Measurements from ENCODE around the gene MRRF. TPM values are rescaled to one million over a fixed set of nuclear protein-coding genes. Genes with fewer than 3 reads are reported as not detected.

Gene MRRF
- total and polyA plus RNA-seq, 3 donors from 2014 or later, result 45.5 to 63.4 (median 54.1) TPM

- Histone ChIP-seq H3K27ac (no peak overlapping the region), H3K4me1 (no peaks in the 10 kb centered on the region), H3K4me3 (no peak overlapping the region), H3K36me3 (ENCODE audit: low read depth, missing control alignments) (no peaks in the 10 kb centered on the region), H3K9me3 (no peaks in the 10 kb centered on the region), H3K27me3 (no peaks in the 10 kb centered on the region)
- DNase-seq, result no peak
- no peak for TF ChIP-seq CTCF (IDR thresholded peaks at IDR 0.05)
- no peak for TF ChIP-seq POLR2A (IDR thresholded peaks at IDR 0.05)
- intact Hi-C loops (cut with DNase I; ENCODE audit: low total_unique reads), result no loop called here
- 71 to 82% methylated on average over 4 to 5 of the region's 5 CpGs for WGBS, 2 donors
Measured at GRCh38 chr9:122339579-122339978, 74.9 kb downstream of the MRRF start.

DNA sequence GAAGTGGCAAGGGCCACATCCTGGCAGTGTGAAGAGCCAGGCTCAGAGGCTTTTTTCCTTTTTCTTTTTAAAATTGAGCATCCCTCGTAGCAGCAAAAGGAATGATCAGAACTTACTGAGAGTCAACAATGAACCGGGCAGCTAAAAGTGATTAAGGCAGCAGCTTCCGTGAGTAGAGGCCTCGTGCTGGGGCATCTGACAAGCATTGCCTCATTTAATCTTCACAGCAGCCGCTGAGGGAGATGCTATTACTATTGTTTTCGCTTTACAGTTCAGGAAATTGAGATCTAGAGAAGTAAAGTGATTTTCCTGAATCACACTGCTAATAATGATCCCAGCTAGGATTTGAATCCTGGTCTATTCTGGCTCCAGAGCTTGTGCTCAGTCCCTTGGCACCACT, 75.5 kb downstream of the MRRF start:
- Histone ChIP-seq H3K4me1 (no peaks in the 10 kb centered on the region), H3K9me3 (no peaks in the 10 kb centered on the region), H3K4me3 (no peak overlapping the region), H3K27ac (no peak overlapping the region), H3K27me3 (no peaks in the 10 kb centered on the region), H3K36me3 (ENCODE audit: low read depth, missing control alignments) (no peaks in the 10 kb centered on the region)
- intact Hi-C loops (cut with DNase I; ENCODE audit: low total_unique reads), result no loop called here
- TF ChIP-seq CTCF (IDR thresholded peaks at IDR 0.05), result no peak
- no peak for TF ChIP-seq POLR2A (IDR thresholded peaks at IDR 0.05)
- 77% methylated on average over 6 of the region's 6 CpGs for WGBS, 2 donors
- no peak for DNase-seq

GRCh38 chr9:122342323-122343050, 77.8 kb downstream of the MRRF start:
- peaks cover 4% of the 10 kb centered on the region for H3K4me1 ChIP-seq
- no peaks in the 10 kb centered on the region for H3K9me3 ChIP-seq
- TF ChIP-seq CTCF (IDR thresholded peaks at IDR 0.05) (no peak), POLR2A (IDR thresholded peaks at IDR 0.05) (no peak)
- no peaks in the 10 kb centered on the region for H3K27me3 ChIP-seq
- DNase-seq, result no peak
- no peak overlapping the region for H3K4me3 ChIP-seq
- intact Hi-C loops (cut with DNase I; ENCODE audit: low total_unique reads), result no loop called here
- 73 to 82% methylated on average over 12 to 15 of the region's 15 CpGs for WGBS, 2 donors
- no peak overlapping the region for H3K27ac ChIP-seq
- H3K36me3 ChIP-seq (ENCODE audit: low read depth, missing control alignments), result no peaks in the 10 kb centered on the region

DNA sequence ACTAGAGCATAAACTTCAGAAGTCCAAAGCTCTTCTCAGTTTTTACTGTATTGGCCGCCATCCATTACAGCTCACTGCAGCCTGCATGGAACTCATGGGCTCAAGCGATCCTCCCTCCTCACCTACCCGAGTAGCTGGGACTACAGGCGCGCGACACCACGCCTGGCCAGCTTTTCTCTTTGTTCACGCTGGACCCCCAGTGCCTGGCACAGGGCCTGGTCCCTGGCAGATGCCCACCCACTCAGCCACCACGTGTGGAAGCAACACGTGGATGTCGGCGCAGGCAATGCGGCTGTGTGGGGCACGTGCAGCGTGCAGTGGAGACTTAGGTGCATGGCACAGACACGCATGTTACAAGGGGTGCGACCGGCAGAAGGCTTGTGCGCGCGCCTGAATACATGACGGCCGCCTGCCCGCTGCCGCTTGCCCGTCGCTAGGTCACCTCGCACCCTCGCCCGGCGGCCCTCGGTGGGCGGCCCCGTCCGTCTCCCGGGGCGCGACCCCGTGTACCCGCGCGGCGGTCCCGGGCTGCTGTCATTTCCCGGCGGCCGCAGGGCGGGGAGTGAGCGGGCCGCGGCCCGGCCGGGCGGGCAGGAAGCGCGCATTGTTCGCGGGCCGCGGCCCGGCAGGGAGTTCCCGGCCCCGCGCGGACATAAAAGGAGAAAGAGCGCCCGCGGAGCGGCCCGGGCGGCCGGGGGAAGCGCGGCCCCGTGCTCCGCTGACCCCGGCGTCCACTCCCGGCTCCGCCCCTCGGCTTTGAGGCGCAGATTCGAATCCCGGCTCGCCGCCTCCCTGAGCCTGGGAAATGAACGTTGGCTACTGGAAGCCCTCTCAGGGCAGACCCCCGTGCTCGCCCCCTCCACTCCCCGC, 82.0 kb downstream of the MRRF start:
- WGBS, 2 donors, result 3 to 14% methylated on average over 9 to 60 of the region's 90 CpGs
- TF ChIP-seq POLR2A (IDR thresholded peaks at IDR 0.05) (no peak), CTCF (IDR thresholded peaks at IDR 0.05) (no peak)
- Histone ChIP-seq H3K36me3 (ENCODE audit: low read depth, missing control alignments) (no peaks in the 10 kb centered on the region), H3K4me1 (peaks cover 4% of the 10 kb centered on the region), H3K27me3 (no peaks in the 10 kb centered on the region), H3K9me3 (no peaks in the 10 kb centered on the region), H3K27ac (no peak overlapping the region), H3K4me3 (peak overlapping the region; percentile 53 to 59)
- peak; percentile 30 for DNase-seq
- intact Hi-C loops (cut with DNase I; ENCODE audit: low total_unique reads), result no loop called here
